ENCODE measurements around the gene DPF3.

DNA sequence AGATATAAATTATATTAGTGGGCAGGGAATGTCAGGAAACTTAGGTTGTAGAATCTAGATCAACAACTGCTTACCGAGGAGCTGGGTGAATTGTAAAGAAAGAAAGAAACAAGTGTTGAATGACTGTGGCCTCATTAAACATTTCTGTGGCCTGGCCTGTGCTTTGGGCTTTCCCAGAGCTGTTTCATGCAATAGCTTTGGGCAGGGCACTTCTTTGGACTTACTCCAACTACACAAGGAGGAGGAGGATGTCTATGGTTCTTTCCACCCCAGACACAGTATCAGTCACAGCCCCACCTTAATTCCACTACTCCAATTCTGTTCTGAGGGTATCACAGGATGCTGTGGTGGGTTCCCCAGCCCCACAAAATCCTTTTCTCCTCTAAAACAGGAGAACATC is 38.0 kb downstream of the DPF3 start:
- TF ChIP-seq, protein P1, sequence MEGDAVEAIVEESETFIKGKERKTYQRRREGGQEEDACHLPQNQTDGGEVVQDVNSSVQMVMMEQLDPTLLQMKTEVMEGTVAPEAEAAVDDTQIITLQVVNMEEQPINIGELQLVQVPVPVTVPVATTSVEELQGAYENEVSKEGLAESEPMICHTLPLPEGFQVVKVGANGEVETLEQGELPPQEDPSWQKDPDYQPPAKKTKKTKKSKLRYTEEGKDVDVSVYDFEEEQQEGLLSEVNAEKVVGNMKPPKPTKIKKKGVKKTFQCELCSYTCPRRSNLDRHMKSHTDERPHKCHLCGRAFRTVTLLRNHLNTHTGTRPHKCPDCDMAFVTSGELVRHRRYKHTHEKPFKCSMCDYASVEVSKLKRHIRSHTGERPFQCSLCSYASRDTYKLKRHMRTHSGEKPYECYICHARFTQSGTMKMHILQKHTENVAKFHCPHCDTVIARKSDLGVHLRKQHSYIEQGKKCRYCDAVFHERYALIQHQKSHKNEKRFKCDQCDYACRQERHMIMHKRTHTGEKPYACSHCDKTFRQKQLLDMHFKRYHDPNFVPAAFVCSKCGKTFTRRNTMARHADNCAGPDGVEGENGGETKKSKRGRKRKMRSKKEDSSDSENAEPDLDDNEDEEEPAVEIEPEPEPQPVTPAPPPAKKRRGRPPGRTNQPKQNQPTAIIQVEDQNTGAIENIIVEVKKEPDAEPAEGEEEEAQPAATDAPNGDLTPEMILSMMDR (IDR thresholded peaks at IDR 0.05): no peak
- TF ChIP-seq POLR2A (IDR thresholded peaks at IDR 0.05): no peak

Measured in heart left ventricle (tissue), 13 donors.